Measurements from ENCODE around the gene SNX15. TPM values are rescaled to one million over a fixed set of nuclear protein-coding genes. Genes with fewer than 3 reads are reported as not detected.

Gene SNX15
- total and polyA plus RNA-seq, 8 donors: 8.7 to 18.3 (median 10.6) TPM

DNA sequence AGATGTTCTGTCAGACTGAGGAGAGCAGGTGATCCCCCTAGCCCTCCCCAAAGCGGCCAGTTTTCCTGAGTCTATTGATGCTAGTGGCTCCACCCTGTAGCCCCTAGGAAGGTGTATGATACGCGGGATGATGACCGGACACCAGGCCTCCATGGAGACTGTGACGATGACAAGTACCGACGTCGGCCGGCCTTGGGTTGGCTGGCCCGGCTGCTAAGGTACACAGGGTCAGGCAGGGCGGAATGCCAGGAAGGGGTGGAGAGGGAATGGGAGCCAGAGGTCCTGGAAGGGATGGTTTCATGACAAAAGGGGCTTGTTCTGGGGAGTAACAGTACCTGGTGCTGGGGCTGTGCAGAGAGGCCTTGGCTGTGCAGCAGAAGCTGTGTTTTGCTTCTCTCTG lies 60.0 kb downstream of the SNX15 start:
- FAIRE-seq: no peak
- no peaks in the 10 kb centered on the region for H3K9me3 ChIP-seq
- 67 to 68% methylated on average over 11 of the region's 11 CpGs for WGBS, 2 donors
- H3K36me3 ChIP-seq: peaks cover 0 to 17% (median 8%) of the 10 kb centered on the region in 3 donors
- DNase-seq: no peak
- TF ChIP-seq, protein P1, sequence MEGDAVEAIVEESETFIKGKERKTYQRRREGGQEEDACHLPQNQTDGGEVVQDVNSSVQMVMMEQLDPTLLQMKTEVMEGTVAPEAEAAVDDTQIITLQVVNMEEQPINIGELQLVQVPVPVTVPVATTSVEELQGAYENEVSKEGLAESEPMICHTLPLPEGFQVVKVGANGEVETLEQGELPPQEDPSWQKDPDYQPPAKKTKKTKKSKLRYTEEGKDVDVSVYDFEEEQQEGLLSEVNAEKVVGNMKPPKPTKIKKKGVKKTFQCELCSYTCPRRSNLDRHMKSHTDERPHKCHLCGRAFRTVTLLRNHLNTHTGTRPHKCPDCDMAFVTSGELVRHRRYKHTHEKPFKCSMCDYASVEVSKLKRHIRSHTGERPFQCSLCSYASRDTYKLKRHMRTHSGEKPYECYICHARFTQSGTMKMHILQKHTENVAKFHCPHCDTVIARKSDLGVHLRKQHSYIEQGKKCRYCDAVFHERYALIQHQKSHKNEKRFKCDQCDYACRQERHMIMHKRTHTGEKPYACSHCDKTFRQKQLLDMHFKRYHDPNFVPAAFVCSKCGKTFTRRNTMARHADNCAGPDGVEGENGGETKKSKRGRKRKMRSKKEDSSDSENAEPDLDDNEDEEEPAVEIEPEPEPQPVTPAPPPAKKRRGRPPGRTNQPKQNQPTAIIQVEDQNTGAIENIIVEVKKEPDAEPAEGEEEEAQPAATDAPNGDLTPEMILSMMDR (IDR thresholded peaks at IDR 0.05): no peak
- intact Hi-C loops (cut with DNase I): no loop called here
- no peak overlapping the region for H3K4me3 ChIP-seq
- peaks cover 0 to 15% (median 11%) of the 10 kb centered on the region in 3 donors for H3K4me1 ChIP-seq
- no peak for ATAC-seq
- H3K27ac ChIP-seq: no peak overlapping the region
- no peaks in the 10 kb centered on the region for H3K27me3 ChIP-seq

DNA sequence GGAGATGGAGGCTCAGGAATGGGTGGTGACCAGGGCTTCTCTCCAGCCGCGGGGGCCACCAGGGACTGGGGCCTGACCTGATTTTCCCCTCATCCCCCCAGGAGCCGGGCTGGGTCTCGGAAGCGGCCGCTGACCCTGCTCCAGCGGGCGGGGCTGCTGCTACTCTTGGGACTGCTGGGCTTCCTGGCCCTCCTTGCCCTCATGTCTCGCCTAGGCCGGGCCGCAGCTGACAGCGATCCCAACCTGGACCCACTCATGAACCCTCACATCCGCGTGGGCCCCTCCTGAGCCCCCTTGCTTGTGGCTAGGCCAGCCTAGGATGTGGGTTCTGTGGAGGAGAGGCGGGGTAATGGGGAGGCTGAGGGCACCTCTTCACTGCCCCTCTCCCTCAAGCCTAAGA lies 60.6 kb downstream of the SNX15 start:
- ATAC-seq (no peak), DNase-seq (no peak), FAIRE-seq (no peak)
- TF ChIP-seq, protein P1 (IDR thresholded peaks at IDR 0.05): no peak
- intact Hi-C loops (cut with DNase I): no loop called here
- H3K9me3 ChIP-seq: no peaks in the 10 kb centered on the region
- no peak overlapping the region for H3K27ac ChIP-seq
- H3K4me3 ChIP-seq: no peak overlapping the region
- no peaks in the 10 kb centered on the region for H3K27me3 ChIP-seq
- H3K4me1 ChIP-seq: peaks cover 0 to 15% (median 11%) of the 10 kb centered on the region in 3 donors
- WGBS, 2 donors: 94 to 95% methylated on average over 14 to 15 of the region's 15 CpGs
- peaks cover 0 to 17% (median 8%) of the 10 kb centered on the region in 3 donors for H3K36me3 ChIP-seq

DNA sequence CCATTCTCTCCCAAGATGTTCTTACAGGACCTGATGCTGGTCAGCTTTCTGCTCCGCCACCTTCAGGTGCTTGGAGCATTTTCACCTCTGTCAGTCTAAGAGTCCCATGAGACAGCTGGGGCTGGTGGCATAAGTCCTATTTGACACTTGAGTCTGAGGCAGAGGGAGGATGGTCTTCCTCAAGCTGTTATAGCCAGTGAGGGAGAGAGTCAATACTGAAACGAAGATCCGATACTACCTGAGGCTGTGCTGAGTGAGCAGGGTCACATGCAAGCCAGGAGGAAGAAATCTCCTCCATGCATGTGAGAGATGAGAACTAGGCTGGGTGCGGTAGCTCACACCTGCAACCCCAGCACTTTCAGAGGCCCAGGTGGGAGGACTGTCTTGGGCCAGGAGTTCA lies 62.4 kb downstream of the SNX15 start:
- no peak for DNase-seq
- no peak for ATAC-seq
- peaks cover 0 to 17% (median 8%) of the 10 kb centered on the region in 3 donors for H3K36me3 ChIP-seq
- FAIRE-seq: no peak
- H3K27me3 ChIP-seq: no peaks in the 10 kb centered on the region
- intact Hi-C loops (cut with DNase I): no loop called here
- TF ChIP-seq, protein P1 (IDR thresholded peaks at IDR 0.05): no peak
- 87 to 94% methylated on average over 4 of the region's 4 CpGs for WGBS, 2 donors
- peaks cover 0 to 11% (median 10%) of the 10 kb centered on the region in 3 donors for H3K4me1 ChIP-seq
- H3K9me3 ChIP-seq: no peaks in the 10 kb centered on the region
- H3K4me3 ChIP-seq: no peak overlapping the region
- no peak overlapping the region for H3K27ac ChIP-seq

Small RNA genes lying within 50 kb of the gene (microRNA-seq; reads per million reads assigned to microRNA genes)
- 0.39 to 0.88 reads per million in 2 donors for gene MIR6879

Other genes starting within 250 kb of the SNX15 start
- 100 to 1,000 TPM in 5 of 6 donors, 10 to 100 TPM in 1; 99.8 to 153 (median 124) TPM for gene SF1, start 248.9 kb upstream of the SNX15 start, total RNA-seq
- 100 to 1,000 TPM; 140 to 181 TPM for gene SF1, start 248.9 kb upstream of the SNX15 start, polyA plus RNA-seq
- gene MAP4K2, start 224.2 kb upstream of the SNX15 start, total RNA-seq: 1 to 10 TPM; 6.1 to 8.6 (median 7.0) TPM
- gene MAP4K2, start 224.2 kb upstream of the SNX15 start, polyA plus RNA-seq: 10 to 100 TPM; 19.5 to 24.0 TPM
- gene MEN1, start 216.9 kb upstream of the SNX15 start, total RNA-seq: 10 to 100 TPM in 5 of 6 donors, 1 to 10 TPM in 1; 8.7 to 21.2 (median 12.6) TPM
- gene MEN1, start 216.9 kb upstream of the SNX15 start, polyA plus RNA-seq: 10 to 100 TPM; 22.8 to 25.3 TPM
- gene CDC42BPG, start 182.8 kb upstream of the SNX15 start, total RNA-seq: 10 to 100 TPM in 5 of 6 donors, 1 to 10 TPM in 1; 9.7 to 16.8 (median 12.7) TPM
- gene CDC42BPG, start 182.8 kb upstream of the SNX15 start, polyA plus RNA-seq: 10 to 100 TPM; 11.6 to 23.8 TPM
- 10 to 100 TPM; 13.8 to 22.1 (median 17.9) TPM for gene EHD1, start 148.8 kb upstream of the SNX15 start, total RNA-seq
- gene EHD1, start 148.8 kb upstream of the SNX15 start, polyA plus RNA-seq: 10 to 100 TPM; 10.1 to 10.6 TPM
- gene ATG2A, start 110.2 kb upstream of the SNX15 start, total RNA-seq: 10 to 100 TPM; 13.3 to 18.4 (median 15.5) TPM
- 10 to 100 TPM; 33.1 to 34.1 TPM for gene ATG2A, start 110.2 kb upstream of the SNX15 start, polyA plus RNA-seq
- 10 to 100 TPM in 4 of 6 donors, 1 to 10 TPM in 2; 6.3 to 14.1 (median 10.7) TPM for gene PPP2R5B, start 102.8 kb upstream of the SNX15 start, total RNA-seq
- gene PPP2R5B, start 102.8 kb upstream of the SNX15 start, polyA plus RNA-seq: 10 to 100 TPM; 21.8 to 24.2 TPM
- gene GPHA2, start 91.5 kb upstream of the SNX15 start, total RNA-seq: 10 to 100 TPM in 5 of 6 donors, 1 to 10 TPM in 1; 9.5 to 16.3 (median 14.2) TPM
- 1 to 10 TPM; 4.2 to 5.1 TPM for gene GPHA2, start 91.5 kb upstream of the SNX15 start, polyA plus RNA-seq
- under 1 TPM in 3 of 6 donors, not detected in 3; 0.14 to 0.47 (median 0.26) TPM for gene MAJIN, start 55.3 kb upstream of the SNX15 start, total RNA-seq
- gene MAJIN, start 55.3 kb upstream of the SNX15 start, polyA plus RNA-seq: under 1 TPM; 0.19 to 0.27 TPM
- gene BATF2, start 30.5 kb upstream of the SNX15 start, total RNA-seq: 1 to 10 TPM; 5.3 to 6.5 (median 5.7) TPM
- gene BATF2, start 30.5 kb upstream of the SNX15 start, polyA plus RNA-seq: 1 to 10 TPM; 4.0 to 4.8 TPM
- gene ARL2, start 13.3 kb upstream of the SNX15 start, total RNA-seq: 10 to 100 TPM; 27.8 to 47.0 (median 31.7) TPM
- 10 to 100 TPM; 60.0 to 79.1 TPM for gene ARL2, start 13.3 kb upstream of the SNX15 start, polyA plus RNA-seq
- 1 to 10 TPM; 3.5 to 5.5 (median 4.4) TPM for gene SAC3D1, start 13.8 kb downstream of the SNX15 start, total RNA-seq
- 1 to 10 TPM; 4.9 to 7.3 TPM for gene SAC3D1, start 13.8 kb downstream of the SNX15 start, polyA plus RNA-seq
- gene NAALADL1, start 31.1 kb downstream of the SNX15 start, total RNA-seq: 1 to 10 TPM in 4 of 6 donors, under 1 TPM in 2; 0.51 to 2.7 (median 1.0) TPM
- gene NAALADL1, start 31.1 kb downstream of the SNX15 start, polyA plus RNA-seq: 1 to 10 TPM; 4.7 to 7.6 TPM
- gene CDCA5, start 56.6 kb downstream of the SNX15 start, total RNA-seq: 1 to 10 TPM in 1 of 6 donors, under 1 TPM in 5; 0.08 to 1.2 (median 0.50) TPM
- under 1 TPM; 0.27 to 0.38 TPM for gene CDCA5, start 56.6 kb downstream of the SNX15 start, polyA plus RNA-seq
- 10 to 100 TPM; 15.2 to 19.6 (median 16.6) TPM for gene ZFPL1, start 56.8 kb downstream of the SNX15 start, total RNA-seq
- 10 to 100 TPM; 43.0 to 52.1 TPM for gene ZFPL1, start 56.8 kb downstream of the SNX15 start, polyA plus RNA-seq
- 100 to 1,000 TPM in 5 of 6 donors, 10 to 100 TPM in 1; 85.4 to 150 (median 130) TPM for gene VPS51, start 68.8 kb downstream of the SNX15 start, total RNA-seq
- gene VPS51, start 68.8 kb downstream of the SNX15 start, polyA plus RNA-seq: 100 to 1,000 TPM; 119 to 179 TPM
- 100 to 1,000 TPM in 1 of 6 donors, 10 to 100 TPM in 5; 12.8 to 176 (median 43.4) TPM for gene TM7SF2, start 84.4 kb downstream of the SNX15 start, total RNA-seq
- 100 to 1,000 TPM in 1 of 2 donors, 10 to 100 TPM in 1; 76.8 to 203 TPM for gene TM7SF2, start 84.4 kb downstream of the SNX15 start, polyA plus RNA-seq
- gene ZNHIT2, start 90.3 kb downstream of the SNX15 start, total RNA-seq: 10 to 100 TPM in 1 of 6 donors, 1 to 10 TPM in 5; 4.3 to 11.7 (median 7.1) TPM
- gene ZNHIT2, start 90.3 kb downstream of the SNX15 start, polyA plus RNA-seq: 10 to 100 TPM; 14.0 to 17.8 TPM
- 100 to 1,000 TPM; 493 to 810 (median 529) TPM for gene FAU, start 94.7 kb downstream of the SNX15 start, total RNA-seq
- gene FAU, start 94.7 kb downstream of the SNX15 start, polyA plus RNA-seq: 100 to 1,000 TPM; 530 to 652 TPM
- gene MRPL49, start 94.9 kb downstream of the SNX15 start, total RNA-seq: 10 to 100 TPM; 13.9 to 31.2 (median 21.4) TPM
- gene MRPL49, start 94.9 kb downstream of the SNX15 start, polyA plus RNA-seq: 10 to 100 TPM; 10.3 to 30.3 TPM
- 10 to 100 TPM; 47.5 to 98.2 (median 66.3) TPM for gene SYVN1, start 107.1 kb downstream of the SNX15 start, total RNA-seq
- gene SYVN1, start 107.1 kb downstream of the SNX15 start, polyA plus RNA-seq: 10 to 100 TPM; 63.4 to 64.8 TPM
- not detected for gene SPDYC, start 142.8 kb downstream of the SNX15 start, total RNA-seq
- gene SPDYC, start 142.8 kb downstream of the SNX15 start, polyA plus RNA-seq: under 1 TPM in 1 of 2 donors, not detected in 1; 0.14 TPM
- gene CAPN1, start 154.5 kb downstream of the SNX15 start, total RNA-seq: 100 to 1,000 TPM; 103 to 139 (median 107) TPM
- gene CAPN1, start 154.5 kb downstream of the SNX15 start, polyA plus RNA-seq: 100 to 1,000 TPM; 111 to 144 TPM
- gene POLA2, start 234.5 kb downstream of the SNX15 start, total RNA-seq: 1 to 10 TPM; 3.1 to 6.4 (median 4.6) TPM
- 1 to 10 TPM; 6.8 to 7.5 TPM for gene POLA2, start 234.5 kb downstream of the SNX15 start, polyA plus RNA-seq

All from pancreas (tissue), 10 donors.